Measurements from ENCODE around the gene RNF115. TPM values are rescaled to one million over a fixed set of nuclear protein-coding genes. Genes with fewer than 3 reads are reported as not detected.

RNF115 gene
- total and polyA plus RNA-seq, 2 of the 8 experiments (the other 6 are each of a cell fraction or from before 2014, with no cell fraction given): 4.7 to 10.8 TPM

DNA sequence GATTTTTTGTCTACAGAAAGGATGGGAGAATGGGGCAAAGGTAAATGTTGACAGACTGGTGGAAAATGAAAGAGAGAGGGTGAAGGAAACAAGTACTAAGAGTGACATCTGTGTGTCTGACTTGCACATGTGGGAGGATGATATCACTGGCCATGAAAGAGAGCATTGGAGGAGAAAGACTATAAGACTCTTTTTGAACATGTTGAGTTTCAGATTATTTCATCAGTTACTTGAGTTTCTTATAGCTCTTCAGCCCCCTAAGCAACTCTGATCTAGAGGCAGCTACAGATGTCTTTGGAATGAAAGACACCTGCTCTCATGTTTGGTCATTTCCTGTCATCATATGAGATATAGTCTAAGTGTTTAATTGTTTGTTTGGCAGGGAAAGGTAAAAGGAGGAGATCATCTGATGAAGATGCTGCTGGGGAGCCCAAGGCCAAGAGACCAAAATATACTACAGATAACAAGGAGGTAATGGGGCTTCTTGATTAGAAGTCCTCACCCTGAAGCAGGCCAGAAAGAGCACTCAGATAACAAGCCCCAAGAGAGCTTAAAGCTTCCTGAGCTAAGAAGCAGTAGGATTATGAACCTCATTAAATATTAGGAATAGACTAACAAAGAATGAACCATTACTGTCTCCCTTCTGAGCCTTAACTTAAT lies 4.6 kb upstream of the RNF115 start:
- H3K23me2 ChIP-seq (ENCODE audit: low read depth, low read length): peaks cover 5% of the 10 kb centered on the region; the same call in 1 of the 2 replicates
- no peak overlapping the region for H2BK5ac ChIP-seq (ENCODE audit: low read depth, low read length)
- no peak overlapping the region for H3K4me3 ChIP-seq (ENCODE audit: extremely low read depth in 1 of 4, insufficient read depth in 2 of 4, low read depth in 3 of 4, low read length in 4 of 4)
- no peak overlapping the region for H4K5ac ChIP-seq (ENCODE audit: insufficient read length, low read depth, low read length)
- H4K91ac ChIP-seq (replicated peaks; ENCODE audit: insufficient read length, low read length): no peak overlapping the region
- H3K9ac ChIP-seq (replicated peaks in 1 of 4; ENCODE audit: extremely low read depth in 1 of 4, low read depth in 3 of 4, low read length in 3 of 4): no peak overlapping the region
- no peak overlapping the region for H3K56ac ChIP-seq (replicated peaks; ENCODE audit: insufficient read length, low read depth, low read length)
- H3K14ac ChIP-seq (ENCODE audit: insufficient read length): no peak overlapping the region
- no peaks in the 10 kb centered on the region for H3K79me1 ChIP-seq (ENCODE audit: low read depth, low read length)
- TF ChIP-seq KDM1A (IDR thresholded peaks at IDR 0.05; ENCODE audit: borderline replicate concordance, low read length): no peak
- no peak for TF ChIP-seq GTF2F1 (IDR thresholded peaks at IDR 0.05; ENCODE audit: borderline replicate concordance, low read depth, low read length)
- TF ChIP-seq FOSL1 (IDR thresholded peaks at IDR 0.05; ENCODE audit: insufficient read depth, low read depth, low read length): no peak
- TF ChIP-seq HDAC6 (IDR thresholded peaks at IDR 0.05; ENCODE audit: low read depth, low read length): no peak
- no peak for TF ChIP-seq RFX5 (IDR thresholded peaks at IDR 0.05; ENCODE audit: borderline replicate concordance, low read depth, low read length)
- no peak for TF ChIP-seq CHD2 (IDR thresholded peaks at IDR 0.05; ENCODE audit: low read length)
- TF ChIP-seq CHD1 (IDR thresholded peaks at IDR 0.05; ENCODE audit: low read depth, low read length): no peak
- H3K4ac ChIP-seq (replicated peaks; ENCODE audit: insufficient read length, low read depth, low read length): no peak overlapping the region
- POLR2A ChIA-PET (ENCODE audit: partially characterized antibody): interaction anchor here (1.0 to 3.2 kb wide), 5 partner anchors 10 to 56 kb away, joined by 3 to 16 read pairs (median 5); partner anchors contain the start of gene NUDT17
- no peak overlapping the region for H4K8ac ChIP-seq (ENCODE audit: extremely low read depth, insufficient read depth, low read length)
- H2AFZ ChIP-seq (ENCODE audit: low read length): no peak overlapping the region
- H3K4me2 ChIP-seq (ENCODE audit: insufficient read depth in 1 of 2, low read depth in 2 of 2, low read length in 2 of 2): no peak overlapping the region
- peaks cover 0 to 11% of the 10 kb centered on the region in 2 experiments; a peak in 3 of 4 replicates for H3K79me2 ChIP-seq (ENCODE audit: control insufficient read depth in 1 of 2, insufficient read depth in 2 of 2, low read length in 2 of 2)
- CTCF ChIA-PET (ENCODE audit: partially characterized antibody): interaction anchor here (1.0 to 14.5 kb wide), 3 partner anchors 18 to 187 kb away, joined by 3 to 109 read pairs (median 3); partner anchors contain the start of gene NUDT17
- no peak overlapping the region for H2BK120ac ChIP-seq (replicated peaks; ENCODE audit: low read depth, low read length)
- H3K9me3 ChIP-seq (ENCODE audit: insufficient read depth in 2 of 2, low read depth in 1 of 2, low read length in 1 of 2): no peaks in the 10 kb centered on the region
- peaks cover 2 to 3% of the 10 kb centered on the region in 2 experiments for H4K20me1 ChIP-seq (replicated peaks in 1 of 2; ENCODE audit: control insufficient read depth in 1 of 2, insufficient read depth in 2 of 2, low read length in 2 of 2)
- H3K23ac ChIP-seq (ENCODE audit: insufficient read length): no peak overlapping the region
- H2BK12ac ChIP-seq (ENCODE audit: low read depth, low read length): no peak overlapping the region
- no peak for FAIRE-seq
- no peak overlapping the region for H2AK5ac ChIP-seq (ENCODE audit: low read depth, low read length)
- no peak overlapping the region for H3K27ac ChIP-seq (ENCODE audit: low read depth, low read length)
- H2BK20ac ChIP-seq (ENCODE audit: low read length): no peak overlapping the region
- peaks cover 15 to 54% (median 40%) of the 10 kb centered on the region in 4 experiments; a peak in 7 of 8 replicates for H3K36me3 ChIP-seq (ENCODE audit: control insufficient read depth in 2 of 4, insufficient read depth in 4 of 4, low read length in 3 of 4)
- H3K4me1 ChIP-seq (replicated peaks in 1 of 4; ENCODE audit: control insufficient read depth in 3 of 4, insufficient read depth in 4 of 4, low read length in 3 of 4): peaks cover 0 to 4% (median 0%) of the 10 kb centered on the region in 4 experiments; a peak in 1 of 7 replicates
- DNase-seq (ENCODE audit: low read depth in 1 of 2, low spot score in 2 of 2): no peak
- H2BK15ac ChIP-seq (ENCODE audit: low read length): no peak overlapping the region
- no peak overlapping the region for H3K18ac ChIP-seq (ENCODE audit: extremely low read depth, low read length)
- H3K27me3 ChIP-seq (replicated peaks in 1 of 4; ENCODE audit: control insufficient read depth in 3 of 4, extremely low read depth in 1 of 4, insufficient read depth in 3 of 4, low read length in 3 of 4): no peaks in the 10 kb centered on the region

Measured in H1 (cell line).